ENCODE results near the gene DTD1.

DTD1 gene, protein sequence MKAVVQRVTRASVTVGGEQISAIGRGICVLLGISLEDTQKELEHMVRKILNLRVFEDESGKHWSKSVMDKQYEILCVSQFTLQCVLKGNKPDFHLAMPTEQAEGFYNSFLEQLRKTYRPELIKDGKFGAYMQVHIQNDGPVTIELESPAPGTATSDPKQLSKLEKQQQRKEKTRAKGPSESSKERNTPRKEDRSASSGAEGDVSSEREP

DNA sequence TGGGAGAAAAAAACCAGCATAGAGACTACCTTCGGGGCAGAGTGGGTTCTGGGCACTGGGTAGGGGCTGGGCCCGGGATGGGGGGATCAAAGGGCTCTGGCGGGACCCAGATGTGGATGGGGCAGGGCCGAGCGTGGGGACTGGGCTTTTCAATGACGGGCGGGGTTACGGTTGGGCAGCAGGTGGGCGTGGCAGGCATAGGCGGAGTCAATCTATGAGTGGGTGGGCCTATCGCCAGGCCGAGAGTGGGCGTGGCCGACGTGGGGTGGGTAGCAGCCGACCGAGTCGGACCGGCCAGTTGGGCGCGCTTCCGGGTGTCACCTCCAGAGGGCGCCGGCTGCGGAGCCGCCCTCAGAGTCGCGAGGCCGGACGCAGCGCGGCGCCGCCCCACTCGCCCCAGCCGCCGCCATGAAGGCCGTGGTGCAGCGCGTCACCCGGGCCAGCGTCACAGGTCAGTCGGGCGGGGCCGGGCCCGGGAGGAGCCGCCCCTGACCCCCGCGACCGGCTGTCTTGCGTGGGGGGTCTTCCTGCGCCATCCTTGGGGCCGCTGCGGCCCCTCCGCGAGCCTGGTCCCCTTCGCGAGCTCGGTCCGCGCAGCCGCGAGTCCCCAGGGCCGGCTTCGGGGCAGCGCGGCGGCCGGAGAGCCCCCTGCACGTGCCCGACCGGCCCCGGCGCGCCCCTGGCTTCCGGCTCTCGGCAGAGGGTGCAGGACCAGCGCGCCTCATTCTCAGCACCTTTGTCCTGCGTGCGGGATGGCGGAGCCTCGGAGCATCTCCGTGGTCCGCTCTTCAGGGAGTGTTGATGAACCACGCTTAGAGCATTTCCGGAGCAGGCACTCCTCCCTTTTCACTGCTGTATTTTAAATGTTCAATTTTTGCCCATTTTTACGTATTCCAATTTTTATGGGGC lies at the start of gene DTD1:
Gene DTD1 (plus strand): TSS at position 390 of the 909 bp plus-strand sequence. CDS start 19 bp downstream, at position 409.
- peaks cover 2% of the 10 kb centered on the region for H3K9me3 ChIP-seq (ENCODE audit: insufficient read depth, low read length, severe bottlenecking)
- DNase-seq (no peak), ATAC-seq (ENCODE audit: insufficient read depth, low read depth) (no peak)
- H3K36me3 ChIP-seq (ENCODE audit: insufficient read depth, low read length) = no peaks in the 10 kb centered on the region
- no peaks in the 10 kb centered on the region for H3K27me3 ChIP-seq (ENCODE audit: insufficient read depth, low read length, poor library complexity)
- H3K4me2 ChIP-seq (ENCODE audit: insufficient read depth, low read length) = no peak within 1 kb of the TSS
- H2AFZ ChIP-seq (ENCODE audit: low read depth, low read length) = no peak within 1 kb of the TSS
- H3K4me3 ChIP-seq (ENCODE audit: low read depth in 1 of 2, low read length in 2 of 2) = no peak within 1 kb of the TSS
- H3K27ac ChIP-seq (ENCODE audit: low read length) = no peak within 1 kb of the TSS
- no peaks in the 10 kb centered on the region for H3K79me2 ChIP-seq (ENCODE audit: insufficient read depth, low read length)
- no peaks in the 10 kb centered on the region for H3K4me1 ChIP-seq (ENCODE audit: insufficient read depth, low read length)
- no peak for TF ChIP-seq EZH2 (IDR thresholded peaks at IDR 0.05; ENCODE audit: borderline replicate concordance, low read depth, low read length, severe bottlenecking)
- TF ChIP-seq, protein P1, sequence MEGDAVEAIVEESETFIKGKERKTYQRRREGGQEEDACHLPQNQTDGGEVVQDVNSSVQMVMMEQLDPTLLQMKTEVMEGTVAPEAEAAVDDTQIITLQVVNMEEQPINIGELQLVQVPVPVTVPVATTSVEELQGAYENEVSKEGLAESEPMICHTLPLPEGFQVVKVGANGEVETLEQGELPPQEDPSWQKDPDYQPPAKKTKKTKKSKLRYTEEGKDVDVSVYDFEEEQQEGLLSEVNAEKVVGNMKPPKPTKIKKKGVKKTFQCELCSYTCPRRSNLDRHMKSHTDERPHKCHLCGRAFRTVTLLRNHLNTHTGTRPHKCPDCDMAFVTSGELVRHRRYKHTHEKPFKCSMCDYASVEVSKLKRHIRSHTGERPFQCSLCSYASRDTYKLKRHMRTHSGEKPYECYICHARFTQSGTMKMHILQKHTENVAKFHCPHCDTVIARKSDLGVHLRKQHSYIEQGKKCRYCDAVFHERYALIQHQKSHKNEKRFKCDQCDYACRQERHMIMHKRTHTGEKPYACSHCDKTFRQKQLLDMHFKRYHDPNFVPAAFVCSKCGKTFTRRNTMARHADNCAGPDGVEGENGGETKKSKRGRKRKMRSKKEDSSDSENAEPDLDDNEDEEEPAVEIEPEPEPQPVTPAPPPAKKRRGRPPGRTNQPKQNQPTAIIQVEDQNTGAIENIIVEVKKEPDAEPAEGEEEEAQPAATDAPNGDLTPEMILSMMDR (IDR thresholded peaks at IDR 0.05; ENCODE audit: borderline replicate concordance, extremely low read depth, low read length, poor library complexity, severe bottlenecking) = peak; percentile 47
- no peaks in the 10 kb centered on the region for H4K20me1 ChIP-seq (ENCODE audit: insufficient read depth, low read length)
- H3K9ac ChIP-seq (ENCODE audit: low read depth, low read length) = no peak within 1 kb of the TSS

DNA sequence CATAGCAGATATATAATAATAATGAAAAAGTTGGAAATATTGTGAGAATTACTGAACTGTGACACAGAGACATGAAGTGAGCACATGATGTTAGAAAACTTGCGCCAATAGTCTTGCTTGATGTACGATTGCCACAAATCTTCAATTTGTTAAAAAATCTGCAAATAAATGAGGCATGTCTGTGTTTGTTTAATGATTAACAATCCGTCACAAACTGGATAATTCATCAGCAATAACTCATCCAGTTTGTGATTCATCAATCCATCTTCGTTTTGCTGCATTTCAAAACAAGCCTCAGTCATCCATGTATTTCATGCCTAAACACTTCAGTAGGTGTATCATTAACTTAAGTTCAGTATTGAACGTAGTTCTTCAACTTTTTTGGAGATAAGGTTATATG lies 46.1 kb upstream of the DTD1 start:
- no peak for ATAC-seq (ENCODE audit: insufficient read depth, low read depth)
- Histone ChIP-seq H3K4me1 (ENCODE audit: insufficient read depth, low read length) (no peaks in the 10 kb centered on the region), H3K27ac (ENCODE audit: low read length) (no peak overlapping the region), H2AFZ (ENCODE audit: low read depth, low read length) (no peak overlapping the region), H3K79me2 (ENCODE audit: insufficient read depth, low read length) (no peaks in the 10 kb centered on the region), H3K4me2 (ENCODE audit: insufficient read depth, low read length) (no peak overlapping the region), H3K9ac (ENCODE audit: low read depth, low read length) (no peak overlapping the region), H3K9me3 (ENCODE audit: insufficient read depth, low read length, severe bottlenecking) (no peaks in the 10 kb centered on the region), H3K36me3 (ENCODE audit: insufficient read depth, low read length) (peaks cover 82% of the 10 kb centered on the region), H4K20me1 (ENCODE audit: insufficient read depth, low read length) (no peaks in the 10 kb centered on the region), H3K27me3 (ENCODE audit: insufficient read depth, low read length, poor library complexity) (no peaks in the 10 kb centered on the region), H3K4me3 (ENCODE audit: low read depth in 1 of 2, low read length in 2 of 2) (no peak overlapping the region)
- TF ChIP-seq, protein P1 (IDR thresholded peaks at IDR 0.05; ENCODE audit: borderline replicate concordance, extremely low read depth, low read length, poor library complexity, severe bottlenecking) = no peak
- no peak for TF ChIP-seq EZH2 (IDR thresholded peaks at IDR 0.05; ENCODE audit: borderline replicate concordance, low read depth, low read length, severe bottlenecking)
- DNase-seq = no peak

DNA sequence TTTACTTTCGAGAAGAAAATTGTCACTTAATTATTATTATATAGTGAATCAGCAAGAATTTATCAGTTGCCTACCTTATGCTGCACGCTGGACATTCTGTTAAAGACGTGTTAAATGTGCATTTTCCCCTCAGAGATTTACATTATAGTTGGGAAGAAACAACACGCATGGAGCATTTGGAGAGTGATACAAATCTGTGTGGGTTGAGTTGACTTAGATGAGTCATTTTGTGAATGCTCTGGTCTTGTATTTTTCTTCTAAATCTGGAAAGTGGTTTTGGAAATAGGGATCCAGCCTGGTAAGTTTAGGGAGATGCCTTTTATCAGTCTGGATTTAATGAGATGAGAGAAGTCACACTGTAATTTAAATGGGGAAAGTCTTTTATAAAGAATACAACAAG lies 44.6 kb upstream of the DTD1 start:
- H3K36me3 ChIP-seq (ENCODE audit: insufficient read depth, low read length) = peaks cover 85% of the 10 kb centered on the region

More for the DNA sequence above, 44.6 kb upstream of the DTD1 start:
- no peak overlapping the region for H3K4me3 ChIP-seq (ENCODE audit: low read depth in 1 of 2, low read length in 2 of 2)
- H2AFZ ChIP-seq (ENCODE audit: low read depth, low read length) = no peak overlapping the region
- no peaks in the 10 kb centered on the region for H3K9me3 ChIP-seq (ENCODE audit: insufficient read depth, low read length, severe bottlenecking)
- no peaks in the 10 kb centered on the region for H3K27me3 ChIP-seq (ENCODE audit: insufficient read depth, low read length, poor library complexity)
- no peak overlapping the region for H3K9ac ChIP-seq (ENCODE audit: low read depth, low read length)
- no peaks in the 10 kb centered on the region for H3K79me2 ChIP-seq (ENCODE audit: insufficient read depth, low read length)
- no peak overlapping the region for H3K27ac ChIP-seq (ENCODE audit: low read length)
- TF ChIP-seq, protein P1 (IDR thresholded peaks at IDR 0.05; ENCODE audit: borderline replicate concordance, extremely low read depth, low read length, poor library complexity, severe bottlenecking) = no peak
- no peak for TF ChIP-seq EZH2 (IDR thresholded peaks at IDR 0.05; ENCODE audit: borderline replicate concordance, low read depth, low read length, severe bottlenecking)
- no peaks in the 10 kb centered on the region; the same call in 1 of the 2 replicates for H4K20me1 ChIP-seq (ENCODE audit: insufficient read depth, low read length)
- H3K4me1 ChIP-seq (ENCODE audit: insufficient read depth, low read length) = no peaks in the 10 kb centered on the region
- ATAC-seq (ENCODE audit: insufficient read depth, low read depth) = no peak
- no peak overlapping the region for H3K4me2 ChIP-seq (ENCODE audit: insufficient read depth, low read length)
- no peak for DNase-seq
